AG04449 (cell line): ENCODE data around the gene LRP1B.

ENCODE experiments used
- CTCF ChIA-PET: fragments of 350-600 bp; formaldehyde crosslinking; extraction: SDS; loops from one replicate; lab custom pipeline; 2021; ENCODE audit warnings: antibody characterized with exemption; lab: Yijun Ruan, JAX
- POLR2A ChIA-PET: fragments of 400-600, 350-600 bp; formaldehyde crosslinking; extraction: SDS; loops from one replicate; lab custom pipeline; 2020; ENCODE audit warnings: antibody characterized with exemption, inconsistent platforms; lab: Yijun Ruan, JAX
- DNase-seq: peaks from one replicate; pipeline ENCODE4 v3.0.0-alpha.2; 2010; ENCODE audit warnings: low read depth, low spot score
- H3K4me3 ChIP-seq: 2 replicates; pipeline ENCODE4 v1.5.1; 2011; ENCODE audit warnings: low read depth, mild to moderate bottlenecking, control low read depth, low read length
- CTCF ChIP-seq: IDR thresholded peaks from one replicate; pipeline ENCODE4 v1.5.1; 2011; ENCODE audit warnings: mild to moderate bottlenecking, moderate library complexity, low read length, control low read depth, inconsistent platforms; ENCODE audit not compliant: insufficient read depth; ENCODE audit errors: missing control alignments

Gene LRP1B

GRCh38 chr2:140759426-140760156 lies 1371.2 kb downstream of the LRP1B start:
- ChIA-PET CTCF (no interaction called here), POLR2A (no interaction called here)
- DNase-seq: no peak
- no peak for TF ChIP-seq CTCF
- H3K4me3 ChIP-seq: no peak overlapping the region

GRCh38 chr2:140747665-140748064 lies 1383.2 kb downstream of the LRP1B start:
- H3K4me3 ChIP-seq: no peak overlapping the region
- ChIA-PET POLR2A (no interaction called here), CTCF (no interaction called here)
- no peak for TF ChIP-seq CTCF
- no peak for DNase-seq

GRCh38 chr2:140747090-140747489 lies 1383.7 kb downstream of the LRP1B start:
- TF ChIP-seq CTCF: no peak
- ChIA-PET POLR2A (no interaction called here), CTCF (no interaction called here)
- H3K4me3 ChIP-seq: no peak overlapping the region
- no peak for DNase-seq

- CTCF ChIA-PET: no interaction called here
Measured at GRCh38 chr2:140744379-140744778, 1386.4 kb downstream of the LRP1B start.

GRCh38 chr2:140737006-140737405 lies 1393.8 kb downstream of the LRP1B start:
- no peak overlapping the region for H3K4me3 ChIP-seq
- ChIA-PET CTCF (no interaction called here), POLR2A (no interaction called here)
- no peak for DNase-seq
- no peak for TF ChIP-seq CTCF

More at GRCh38 chr2:140744379-140744778, 1386.4 kb downstream of the LRP1B start:
- POLR2A ChIA-PET: no interaction called here
- TF ChIP-seq CTCF: no peak
- no peak for DNase-seq
- no peak overlapping the region for H3K4me3 ChIP-seq

GRCh38 chr2:140734992-140735391 lies 1395.8 kb downstream of the LRP1B start:
- CTCF ChIA-PET: no interaction called here
- no peak overlapping the region for H3K4me3 ChIP-seq
- no peak for DNase-seq
- POLR2A ChIA-PET: no interaction called here
- no peak for TF ChIP-seq CTCF
